ENCODE data around the gene IL33. TPM values are rescaled to one million over a fixed set of nuclear protein-coding genes. Genes with fewer than 3 reads are reported as not detected.

The IL33 gene
- total RNA-seq, result 10 to 100 TPM; 10.6 to 17.5 (median 15.8) TPM

GRCh38 chr9:6215562-6215961, at the start of gene IL33:
IL33 (plus strand) TSS chr9:6215807; CDS start chr9:6241695, 25,888 bp downstream.
- no peak for TF ChIP-seq CTCF (IDR thresholded peaks at IDR 0.05; ENCODE audit: low read depth)

DNA sequence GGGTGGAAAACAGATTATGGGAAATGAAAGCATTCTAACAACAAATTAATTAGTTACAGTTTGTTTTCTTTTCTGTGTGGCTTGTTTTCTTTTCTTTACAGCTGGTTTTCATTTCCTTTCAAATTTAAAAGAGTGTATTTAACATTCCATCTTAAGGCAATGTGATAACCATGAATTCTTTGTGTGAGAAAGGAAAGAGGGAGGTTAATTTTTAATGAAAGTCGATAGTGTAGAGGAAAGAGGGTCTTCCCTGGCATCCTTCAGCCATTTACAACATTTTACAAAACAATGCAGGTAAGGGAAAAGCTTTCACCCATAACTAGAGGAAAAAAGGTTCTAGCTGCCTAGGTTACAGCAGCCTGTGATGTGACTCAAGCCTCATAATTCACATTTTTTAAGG, 43.9 kb upstream of the IL33 start:
- TF ChIP-seq CTCF (IDR thresholded peaks at IDR 0.05; ENCODE audit: low read depth), result no peak

DNA sequence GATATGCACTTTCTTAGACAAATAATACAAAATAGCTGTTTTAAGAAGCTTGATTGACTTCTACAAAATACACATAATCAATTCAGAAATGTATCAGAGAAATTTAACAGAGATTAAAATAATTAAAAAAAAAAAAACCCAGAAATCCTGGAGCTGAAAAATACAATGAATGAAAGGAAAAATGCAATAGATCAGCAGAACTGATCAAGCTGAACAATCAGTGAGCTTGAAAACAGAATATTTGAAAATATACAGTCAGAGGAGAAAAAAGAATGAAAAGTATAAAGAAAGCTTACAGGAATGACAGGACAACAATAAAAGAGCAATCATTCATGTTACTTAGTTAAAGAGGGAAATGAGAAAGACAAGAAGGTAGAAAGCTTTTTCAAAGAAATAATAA, 41.7 kb upstream of the IL33 start:
- TF ChIP-seq CTCF (IDR thresholded peaks at IDR 0.05; ENCODE audit: low read depth), result no peak

GRCh38 chr9:6183227-6183551, 32.4 kb upstream of the IL33 start:
- TF ChIP-seq CTCF (IDR thresholded peaks at IDR 0.05; ENCODE audit: low read depth), result no peak

- no peak for TF ChIP-seq CTCF (IDR thresholded peaks at IDR 0.05; ENCODE audit: low read depth)
These were observed 32.0 kb upstream of the IL33 start for GRCh38 chr9:6183627-6184026.

GRCh38 chr9:6184749-6185645, 30.6 kb upstream of the IL33 start:
- TF ChIP-seq CTCF (IDR thresholded peaks at IDR 0.05; ENCODE audit: low read depth), result no peak

DNA sequence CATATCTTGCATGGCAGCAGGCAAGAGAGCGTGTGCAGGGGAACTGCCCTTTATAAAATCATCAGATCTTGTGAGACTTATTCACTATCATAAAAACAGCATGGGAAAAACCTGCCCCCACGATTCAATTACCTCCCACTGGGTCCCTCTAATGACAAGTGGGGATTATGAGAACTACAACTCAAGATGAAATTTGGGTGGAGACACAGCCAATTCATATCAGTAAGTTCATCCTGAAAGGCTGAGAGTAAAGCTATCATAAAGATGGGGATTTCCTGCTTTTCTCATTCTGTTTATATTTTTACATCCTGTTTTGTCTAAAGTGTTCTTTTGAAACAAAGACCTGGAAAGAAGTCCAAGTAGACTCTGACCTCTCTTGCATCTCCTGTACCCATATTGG, 28.9 kb upstream of the IL33 start:
- no peak for TF ChIP-seq CTCF (IDR thresholded peaks at IDR 0.05; ENCODE audit: low read depth)
